Esophagus muscularis mucosa (tissue), 3 donors: ENCODE data around the gene BCL3.

Experiments
- CTCF ChIP-seq, 3 experiments: fragments of 200-600 bp in 2 of 3; fragments of 450-650 bp in 1 of 3; sonication (generic) in 2 of 3; IDR thresholded peaks; one replicate each; pipeline ENCODE4 v1.5.1; 2017 to 2019; ENCODE audit warnings: antibody characterized with exemption in 3 of 3, mild to moderate bottlenecking in 2 of 3, moderate library complexity in 1 of 3
- POLR2A ChIP-seq: fragments of 450-650 bp; IDR thresholded peaks from one replicate; pipeline ENCODE4 v1.6.1; 2017; ENCODE audit warnings: antibody characterized with exemption, moderate library complexity, mild to moderate bottlenecking, low read depth
- POLR2AphosphoS5 ChIP-seq, 2 donors: sonication (generic); formaldehyde crosslinking; IDR thresholded peaks; one replicate each; pipeline ENCODE4 v1.6.1; 2017; ENCODE audit warnings: antibody characterized with exemption in 2 of 2

GRCh38 chr19:44738136-44738535, 10.4 kb upstream of the BCL3 start:
- TF ChIP-seq CTCF (IDR thresholded peaks at IDR 0.05) (no peak), POLR2AphosphoS5 (IDR thresholded peaks at IDR 0.05) (no peak), POLR2A (no peak)
